ENCODE measurements around the gene NT5C. TPM values are rescaled to one million over a fixed set of nuclear protein-coding genes. Genes with fewer than 3 reads are reported as not detected.

The NT5C gene
- total RNA-seq, 1 experiment from 2014 or later, result 116 TPM

DNA sequence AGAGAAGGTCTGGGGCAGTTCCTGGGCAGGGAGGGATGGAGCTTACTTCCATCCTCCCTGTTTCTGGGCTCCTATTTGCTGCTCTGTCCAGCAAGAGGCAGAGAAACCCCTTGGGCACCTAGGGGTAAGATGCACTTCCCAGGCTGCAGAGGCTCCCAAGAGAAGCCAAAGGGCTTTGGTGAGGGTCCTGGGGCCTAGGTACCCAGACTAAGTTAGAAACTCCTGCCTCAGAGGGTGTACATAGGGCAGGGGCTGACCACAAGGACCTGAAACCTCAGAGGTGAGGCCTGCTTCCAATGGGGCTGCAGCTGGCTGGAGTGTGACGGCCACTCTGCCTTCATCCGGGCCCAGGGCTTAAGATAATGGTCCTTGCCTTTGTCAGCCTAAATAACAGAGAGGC is 23.3 kb downstream of the NT5C start:
- BruUV-seq (replicated peaks), result no TSS peak
- H3F3A ChIP-seq (ENCODE audit: low read length, unreplicated experiment), result no peaks in the 10 kb centered on the region

DNA sequence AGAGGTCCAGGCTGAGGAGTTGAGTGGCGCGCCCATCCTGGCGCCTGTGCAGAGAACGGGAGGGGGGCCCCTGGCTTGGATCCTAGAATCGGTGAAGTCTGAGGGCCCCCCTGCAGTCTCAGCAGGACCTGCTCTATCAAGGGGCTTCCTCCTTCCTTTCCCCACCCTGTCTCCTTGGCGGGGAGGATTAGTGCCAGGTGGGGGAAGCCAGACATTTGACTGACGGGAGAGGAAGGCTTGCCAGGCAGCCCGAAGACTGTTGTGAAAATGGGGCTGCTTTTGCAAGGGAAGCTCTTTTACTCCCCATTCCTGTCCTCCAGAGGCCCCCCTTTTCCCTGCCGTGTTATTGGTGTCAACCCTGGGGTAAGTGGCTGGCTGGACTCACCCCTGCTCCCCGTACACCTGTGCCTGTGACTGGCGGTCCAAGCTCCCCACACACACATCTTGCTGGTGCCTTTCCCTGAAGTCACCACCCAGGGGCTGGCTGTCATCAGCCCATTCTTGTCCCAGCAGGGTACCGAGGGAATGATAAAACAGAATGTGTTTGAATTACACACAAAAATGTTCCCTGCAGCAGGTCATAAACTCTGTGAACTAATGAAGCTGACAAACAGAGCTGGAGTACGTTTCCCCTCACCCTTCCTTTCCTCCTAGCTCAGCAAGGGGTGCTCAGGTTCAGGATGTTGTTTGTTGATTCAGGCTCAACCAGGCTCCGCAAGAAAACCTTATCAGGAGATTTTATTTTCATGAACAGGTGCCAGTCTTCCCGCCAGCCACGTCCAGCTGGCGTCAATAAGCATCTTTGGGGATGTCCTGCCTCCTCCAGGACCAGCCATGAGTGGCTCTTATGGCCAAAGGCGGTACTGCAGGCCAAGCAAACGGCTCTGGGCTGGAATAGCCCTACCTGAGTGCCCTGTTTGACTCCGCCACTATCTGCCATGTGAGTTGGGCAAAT is 26.1 kb downstream of the NT5C start:
- Histone ChIP-seq H3K36me3 (ENCODE audit: low read depth, low read length) (no peaks in the 10 kb centered on the region), H3K79me2 (ENCODE audit: low read length) (peaks cover 7% of the 10 kb centered on the region), H3K4me3 (ENCODE audit: low read length) (no peak overlapping the region), H3K4me1 (ENCODE audit: insufficient read depth, low read length) (peaks cover 7% of the 10 kb centered on the region; the same call in 1 of the 2 replicates), H3K9me3 (ENCODE audit: low read length) (no peaks in the 10 kb centered on the region), H2AFZ (ENCODE audit: low read length) (peak overlapping the region; percentile 22; the same call in 1 of the 2 replicates), H4K20me1 (ENCODE audit: low read length) (no peaks in the 10 kb centered on the region), H3K4me2 (ENCODE audit: low read length) (peak overlapping the region; percentile 20), H3K9me2 (replicated peaks; ENCODE audit: low read length) (no peaks in the 10 kb centered on the region), H3K27me3 (ENCODE audit: low read length) (no peaks in the 10 kb centered on the region), H3F3A (ENCODE audit: low read length, unreplicated experiment) (no peaks in the 10 kb centered on the region), H3K9ac (ENCODE audit: low read length) (no peak overlapping the region), H3K27ac (ENCODE audit: low read length) (no peak overlapping the region)
- DNase-seq (peak; percentile 87), ATAC-seq (peak; percentile 86)
- CTCF ChIA-PET, result interaction anchor here (0.6 to 2.2 kb wide), 9 partner anchors 9 to 209 kb away, joined by 3 to 23 read pairs (median 4); no protein-coding TSS in a partner anchor
- intact Hi-C loops (cut with micrococcal nuclease), result loop anchor here (1.0 kb wide), 1 partner anchor 35 kb away; no protein-coding TSS in a partner anchor
- TF ChIP-seq, protein P1, sequence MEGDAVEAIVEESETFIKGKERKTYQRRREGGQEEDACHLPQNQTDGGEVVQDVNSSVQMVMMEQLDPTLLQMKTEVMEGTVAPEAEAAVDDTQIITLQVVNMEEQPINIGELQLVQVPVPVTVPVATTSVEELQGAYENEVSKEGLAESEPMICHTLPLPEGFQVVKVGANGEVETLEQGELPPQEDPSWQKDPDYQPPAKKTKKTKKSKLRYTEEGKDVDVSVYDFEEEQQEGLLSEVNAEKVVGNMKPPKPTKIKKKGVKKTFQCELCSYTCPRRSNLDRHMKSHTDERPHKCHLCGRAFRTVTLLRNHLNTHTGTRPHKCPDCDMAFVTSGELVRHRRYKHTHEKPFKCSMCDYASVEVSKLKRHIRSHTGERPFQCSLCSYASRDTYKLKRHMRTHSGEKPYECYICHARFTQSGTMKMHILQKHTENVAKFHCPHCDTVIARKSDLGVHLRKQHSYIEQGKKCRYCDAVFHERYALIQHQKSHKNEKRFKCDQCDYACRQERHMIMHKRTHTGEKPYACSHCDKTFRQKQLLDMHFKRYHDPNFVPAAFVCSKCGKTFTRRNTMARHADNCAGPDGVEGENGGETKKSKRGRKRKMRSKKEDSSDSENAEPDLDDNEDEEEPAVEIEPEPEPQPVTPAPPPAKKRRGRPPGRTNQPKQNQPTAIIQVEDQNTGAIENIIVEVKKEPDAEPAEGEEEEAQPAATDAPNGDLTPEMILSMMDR (conservative IDR thresholded peaks at IDR 0.05; ENCODE audit: low read depth, low read length), result peak; percentile 90
- no peak for TF ChIP-seq EZH2phosphoT487 (IDR thresholded peaks at IDR 0.05; ENCODE audit: borderline replicate concordance, low read length)
- POLR2A ChIA-PET (ENCODE audit: unreplicated experiment), result interaction anchor here (0.6 kb wide), 1 partner anchor 117 kb away, joined by 3 read pairs; no protein-coding TSS in a partner anchor
- BruUV-seq (replicated peaks), result no TSS peak

More for the DNA sequence above, 23.3 kb downstream of the NT5C start:
- Histone ChIP-seq H3K27me3 (ENCODE audit: low read length) (no peaks in the 10 kb centered on the region), H3K27ac (ENCODE audit: low read length) (no peak overlapping the region), H4K20me1 (ENCODE audit: low read length) (no peaks in the 10 kb centered on the region), H3K4me1 (ENCODE audit: insufficient read depth, low read length) (peaks cover 24% of the 10 kb centered on the region; the same call in 1 of the 2 replicates), H3K9me3 (ENCODE audit: low read length) (no peaks in the 10 kb centered on the region), H3K79me2 (ENCODE audit: low read length) (peaks cover 30% of the 10 kb centered on the region), H3K4me2 (ENCODE audit: low read length) (no peak overlapping the region), H3K9me2 (replicated peaks; ENCODE audit: low read length) (no peaks in the 10 kb centered on the region), H3K36me3 (ENCODE audit: low read depth, low read length) (no peaks in the 10 kb centered on the region), H2AFZ (ENCODE audit: low read length) (no peak overlapping the region), H3K4me3 (ENCODE audit: low read length) (no peak overlapping the region), H3K9ac (ENCODE audit: low read length) (no peak overlapping the region)
- ChIA-PET POLR2A (ENCODE audit: unreplicated experiment) (no interaction called here), CTCF (no interaction called here)
- TF ChIP-seq, protein P1 (conservative IDR thresholded peaks at IDR 0.05; ENCODE audit: low read depth, low read length), result no peak
- TF ChIP-seq EZH2phosphoT487 (IDR thresholded peaks at IDR 0.05; ENCODE audit: borderline replicate concordance, low read length) (no peak), EZH2 (IDR thresholded peaks at IDR 0.05; ENCODE audit: low read length, unreplicated experiment) (no peak)
- intact Hi-C loops (cut with micrococcal nuclease), result no loop called here
- ATAC-seq (no peak), DNase-seq (no peak)

Measured in PC-3 (cell line).